CD4-positive, alpha-beta T cell treated with Interleukin-1 beta for 1 hour (primary cell): ENCODE data around the gene SUMO3.
A peak's percentile ranks its signal among the peaks of the same experiment; 100 is the strongest.

Source experiments
- DNase-seq, 2 donors: peaks; one replicate each; pipeline ENCODE4 v3.0.0-alpha.2; 2020 to 2022

The SUMO3 gene

DNA sequence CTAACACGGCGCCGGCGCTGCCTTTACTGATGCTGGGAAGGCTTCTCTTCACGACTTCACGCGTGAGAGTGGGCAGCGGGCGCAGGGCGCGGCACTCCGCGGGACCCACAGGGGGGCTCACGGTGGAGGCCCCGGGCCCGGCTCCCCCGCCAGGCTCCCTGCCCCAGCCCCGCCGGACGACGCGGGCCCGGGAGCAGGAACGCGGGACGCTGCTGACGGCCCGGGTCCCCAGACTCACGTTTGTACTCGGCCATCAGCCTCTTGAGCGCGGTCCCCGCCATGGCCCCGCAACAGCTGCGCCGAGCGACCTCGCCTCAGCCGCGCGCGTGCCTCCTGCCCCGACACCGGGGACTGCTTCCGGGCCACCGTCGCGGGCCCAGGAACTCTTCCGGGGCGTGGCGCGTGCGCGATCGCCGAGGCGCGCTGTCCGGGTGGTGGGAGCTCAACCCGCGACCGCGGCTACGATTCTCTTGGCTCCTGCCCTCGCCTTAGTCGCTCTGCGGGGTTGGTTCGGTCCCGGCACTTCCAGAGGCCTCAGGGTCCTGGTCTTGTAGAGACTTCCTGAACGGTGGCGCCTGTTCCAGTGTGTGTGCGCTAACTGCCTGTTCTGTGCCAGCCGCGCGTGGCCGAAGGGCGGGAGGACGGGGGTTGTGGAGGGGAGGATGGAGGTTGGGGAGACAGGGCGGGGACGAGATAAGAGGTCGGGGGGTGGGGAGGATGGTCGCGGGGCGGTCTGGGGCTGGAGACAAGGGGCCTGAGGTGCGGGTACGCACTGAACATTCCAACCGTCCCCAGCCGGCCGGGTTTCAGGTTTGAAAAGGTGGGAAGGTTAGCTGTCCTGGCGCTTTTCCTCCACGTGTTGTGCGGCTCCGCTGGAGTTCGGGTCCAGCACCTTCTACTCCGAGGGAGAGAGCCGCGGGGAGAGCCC, 16.1 kb downstream of the SUMO3 start, which contains the start of gene UBE2G2:
TSS of gene UBE2G2 (minus strand) at position 353 of the 928 bp plus-strand sequence. CDS start at position 281, 72 bp downstream.
- peak; percentile 88 to 91 for DNase-seq

DNA sequence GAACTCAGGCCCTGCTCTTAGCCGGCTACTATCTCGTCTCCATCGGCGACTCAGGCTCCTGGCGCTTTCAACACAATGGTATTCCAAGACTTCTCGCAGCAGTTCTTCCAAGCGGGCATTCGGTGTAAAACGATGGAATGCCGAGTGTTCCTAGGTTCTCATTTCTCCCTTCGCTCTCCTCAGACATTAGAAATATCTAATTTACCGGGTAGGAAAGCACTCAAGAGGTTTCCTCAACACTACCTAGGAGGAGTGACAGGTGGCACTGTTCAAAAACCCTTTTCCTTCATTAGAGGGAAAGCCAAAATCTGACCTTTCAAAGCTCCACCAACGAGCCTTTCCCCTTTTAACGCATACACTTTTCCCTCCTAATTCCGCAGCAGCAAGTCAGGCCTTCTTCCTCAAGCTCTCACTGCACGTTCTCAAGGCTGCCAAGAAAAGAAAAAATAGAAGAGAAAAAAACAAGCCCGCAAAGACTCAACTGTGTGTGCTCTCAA, 16.8 kb downstream of the SUMO3 start:
- peak in 1 of 2 donors; percentile 48 for DNase-seq

DNA sequence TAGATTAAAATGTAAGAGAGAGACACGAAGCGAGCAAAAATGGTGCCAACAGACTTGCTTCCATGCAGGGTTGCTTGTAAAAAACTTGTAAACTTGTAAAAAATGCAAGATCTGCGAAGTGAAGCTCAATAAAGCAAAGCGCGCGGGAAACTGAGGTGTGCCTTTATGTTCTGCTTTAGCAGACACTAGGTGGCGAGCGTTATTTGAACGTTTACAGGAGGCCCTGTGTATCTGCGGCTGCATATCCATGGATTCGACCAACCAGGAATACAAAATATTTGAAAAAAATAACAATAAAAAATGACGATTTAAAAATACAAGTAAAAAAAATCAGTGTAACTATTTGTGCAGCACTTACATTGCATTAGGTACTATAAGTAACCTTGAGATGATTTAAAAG, 17.8 kb downstream of the SUMO3 start:
- peak in 1 of 2 donors; percentile 19 for DNase-seq

DNA sequence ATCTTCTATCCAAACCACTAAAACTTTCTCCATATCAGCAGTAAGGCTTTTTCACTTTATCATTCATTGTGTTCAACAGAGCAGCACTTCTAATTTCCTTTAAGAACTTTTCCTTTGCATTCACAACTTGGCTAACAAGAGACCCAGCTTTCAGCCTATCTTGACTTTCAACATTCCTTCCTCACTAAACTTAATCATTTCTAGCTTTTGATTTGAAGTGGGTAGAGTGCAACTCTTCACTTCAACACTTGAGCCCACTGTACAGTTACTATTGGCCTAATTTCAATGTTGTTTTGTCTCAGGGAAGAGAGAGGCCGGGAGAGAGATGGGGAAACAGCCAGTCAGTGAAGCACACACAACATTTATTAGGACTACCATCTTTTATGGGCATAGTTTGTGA, 18.2 kb downstream of the SUMO3 start:
- no peak for DNase-seq

- DNase-seq, result no peak
These were observed 20.1 kb downstream of the SUMO3 start for GRCh38 chr21:44797775-44798174.

DNA sequence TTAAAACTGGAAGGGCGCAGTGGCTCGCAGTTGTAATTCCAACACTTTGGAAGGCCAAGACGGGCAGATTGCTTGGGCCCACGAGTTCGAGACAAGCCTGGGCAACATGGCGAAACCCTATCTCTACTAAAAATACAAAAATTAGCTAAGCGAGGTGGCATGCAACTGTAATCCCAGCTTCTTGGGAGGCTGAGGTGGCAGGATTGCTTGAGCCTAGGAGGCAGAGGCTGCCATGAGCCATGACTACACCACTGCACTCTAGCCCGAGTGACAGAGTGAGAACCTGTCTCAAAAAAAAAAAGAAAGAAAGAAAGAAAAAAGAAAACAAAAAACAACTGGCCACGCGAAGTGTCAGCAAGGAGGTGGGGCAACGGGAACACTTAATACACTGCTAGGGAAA, 22.5 kb downstream of the SUMO3 start:
- DNase-seq, result no peak

- DNase-seq, result no peak
These were observed 24.1 kb downstream of the SUMO3 start for GRCh38 chr21:44793592-44794374.

GRCh38 chr21:44792702-44793591, 24.9 kb downstream of the SUMO3 start:
- DNase-seq, result peak; percentile 60 to 68

DNA sequence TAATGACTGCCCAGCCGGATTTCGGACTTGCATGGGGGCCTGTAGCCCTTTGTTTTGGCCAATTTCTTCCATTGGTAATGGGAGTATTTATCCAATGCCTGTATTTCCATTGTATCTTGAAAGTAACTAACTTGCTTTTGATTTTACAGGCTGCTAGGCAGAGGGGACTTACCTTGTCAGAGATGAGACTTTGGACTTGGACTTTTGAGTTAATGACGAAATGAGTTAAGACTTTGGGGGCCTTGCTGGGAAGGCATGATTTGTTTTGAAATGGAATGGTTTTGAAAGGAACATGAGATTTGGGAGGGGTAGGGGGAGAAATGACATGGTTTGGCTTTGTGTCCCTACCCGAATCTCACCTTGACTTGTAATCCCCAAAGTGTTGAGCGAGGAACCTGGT, 25.9 kb downstream of the SUMO3 start:
- DNase-seq, result no peak

DNA sequence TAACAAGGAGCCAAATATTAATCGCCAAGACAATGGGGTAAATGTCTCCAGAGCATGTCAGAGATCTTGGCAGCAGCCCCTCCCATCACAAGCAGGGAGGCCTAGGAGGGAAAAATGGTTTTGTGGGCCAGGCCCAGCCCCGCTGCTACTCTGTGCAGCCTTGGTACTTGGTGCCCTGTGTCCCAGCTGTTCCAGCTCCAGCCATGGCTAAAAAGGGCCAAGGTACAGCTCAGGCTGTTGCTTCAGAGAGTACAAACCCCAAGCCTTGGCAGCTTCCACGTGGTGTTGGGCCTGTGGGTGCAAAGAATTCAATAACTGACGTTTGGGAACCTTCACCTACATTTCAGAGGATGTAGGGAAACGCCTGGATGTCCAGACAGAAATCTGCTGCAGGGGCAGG, 26.6 kb downstream of the SUMO3 start:
- no peak for DNase-seq

DNA sequence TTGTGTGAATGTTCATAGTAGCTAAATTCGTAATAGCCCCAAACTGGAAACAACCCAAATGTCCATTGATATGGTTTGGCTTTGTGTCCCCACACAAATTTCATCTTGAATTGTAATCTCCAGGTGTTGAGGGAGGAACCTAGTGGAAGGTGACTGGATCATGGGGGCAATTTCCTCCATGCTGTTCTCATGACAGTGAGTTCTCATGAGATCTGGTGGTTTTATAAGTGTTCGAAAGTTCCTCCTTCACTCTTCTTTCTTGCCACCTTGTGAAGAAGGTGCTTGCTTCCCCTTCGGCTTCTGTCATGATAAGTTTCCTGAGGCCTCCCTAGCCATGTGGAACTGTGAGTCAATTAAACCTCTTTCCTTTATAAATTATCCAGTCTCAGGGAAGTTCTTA, 27.5 kb downstream of the SUMO3 start:
- DNase-seq, result no peak

DNA sequence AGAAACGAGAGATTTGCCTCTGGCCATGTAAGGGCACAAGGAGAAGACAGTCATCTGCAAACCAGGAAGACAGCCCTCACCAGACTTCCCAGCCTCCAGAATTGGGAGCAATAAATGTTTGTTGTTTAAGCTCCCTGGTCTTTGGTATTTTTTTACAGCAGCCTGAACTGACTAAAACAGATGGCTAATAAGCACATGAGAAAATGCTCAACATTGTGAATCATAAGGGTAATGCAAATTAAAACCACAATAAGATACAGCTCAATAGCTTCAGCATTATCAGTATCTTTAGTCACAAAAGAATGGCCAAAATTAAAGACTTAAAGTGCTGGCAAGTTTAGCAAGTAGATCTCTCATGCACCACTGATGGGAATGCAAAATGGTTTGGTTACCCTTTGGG, 28.0 kb downstream of the SUMO3 start:
- no peak for DNase-seq

- no peak for DNase-seq
These were observed 32.1 kb downstream of the SUMO3 start for GRCh38 chr21:44785620-44786335.

- DNase-seq, result no peak
These were observed 33.1 kb downstream of the SUMO3 start for GRCh38 chr21:44784810-44785209.

- no peak for DNase-seq
These were observed 34.7 kb downstream of the SUMO3 start for GRCh38 chr21:44783020-44783696.

GRCh38 chr21:44780767-44781459, 36.9 kb downstream of the SUMO3 start:
- no peak for DNase-seq

DNA sequence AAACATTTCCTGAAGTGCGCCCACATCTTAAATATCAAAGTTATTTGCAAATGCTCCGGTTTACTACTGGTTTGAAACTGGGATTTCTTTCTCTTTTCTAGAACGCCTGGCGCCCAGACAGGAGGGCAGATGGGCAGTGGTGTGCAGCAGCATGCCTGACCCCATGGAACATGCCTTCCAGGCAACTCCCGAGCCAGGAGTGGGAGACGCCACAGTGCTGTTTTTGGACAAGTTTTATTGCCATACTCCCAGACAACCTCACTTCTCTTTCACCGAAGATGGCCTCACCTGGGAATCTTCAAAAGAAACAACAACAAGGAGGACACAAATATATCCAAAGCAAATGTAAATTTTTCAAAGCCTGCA, 37.7 kb downstream of the SUMO3 start:
- no peak for DNase-seq

DNA sequence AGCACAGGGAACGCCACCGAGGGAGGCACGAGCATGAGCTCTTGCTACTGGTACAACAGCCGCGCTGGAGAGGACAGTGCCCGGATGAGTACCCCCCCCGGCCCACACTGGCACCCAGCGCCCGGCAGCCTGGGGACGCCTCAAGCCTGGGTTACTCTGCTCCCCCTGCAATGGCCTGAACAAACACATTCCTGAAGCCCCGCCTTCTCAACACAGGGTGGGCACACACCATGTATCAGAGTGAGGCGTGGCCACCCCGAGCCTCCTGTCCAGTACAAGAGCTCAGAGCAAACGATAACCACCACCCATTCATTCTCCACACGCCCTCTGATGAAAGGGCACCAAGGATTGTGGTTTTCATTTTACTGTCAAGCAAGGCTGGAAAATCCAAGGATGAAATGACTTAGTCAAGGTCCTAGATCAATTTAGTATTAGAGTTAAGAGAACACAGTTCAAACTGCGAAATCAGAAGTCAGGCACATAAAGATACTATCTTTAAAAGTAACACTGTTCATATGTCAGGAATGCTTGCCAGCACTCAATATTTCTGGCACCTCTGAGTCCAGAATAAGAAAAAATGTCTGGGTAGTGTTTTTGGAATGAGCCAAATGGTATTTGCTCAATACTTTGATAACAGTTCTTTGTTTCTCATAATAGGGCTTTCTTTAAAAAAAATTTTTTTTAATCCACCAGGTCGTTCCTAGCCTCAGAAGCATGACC, 38.3 kb downstream of the SUMO3 start:
- DNase-seq, result no peak

DNA sequence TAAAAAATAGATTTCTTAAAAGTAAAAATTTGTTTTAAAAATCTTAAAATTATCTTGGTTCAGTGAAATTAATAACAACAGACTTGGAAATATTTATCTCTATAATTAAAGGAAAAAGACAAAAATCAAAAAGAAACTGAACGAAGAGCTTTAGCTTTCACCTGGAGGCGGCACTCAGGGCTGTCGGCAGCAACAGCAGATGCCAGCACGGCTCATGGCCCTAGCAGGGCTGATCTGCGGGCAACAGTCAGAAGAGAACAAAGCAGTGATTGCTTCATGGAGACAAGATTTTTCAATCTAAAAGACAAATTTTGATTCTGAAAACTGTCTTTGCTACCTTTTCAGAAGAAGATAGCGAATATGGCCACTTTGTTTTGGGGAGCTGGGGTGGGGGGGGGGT, 38.9 kb downstream of the SUMO3 start:
- DNase-seq, result no peak

GRCh38 chr21:44778499-44778911, 39.4 kb downstream of the SUMO3 start:
- DNase-seq, result no peak
